Type B pancreatic cell (in vitro differentiated cells): ENCODE data around the gene PRRX1. TPM values are rescaled to one million over a fixed set of nuclear protein-coding genes. Genes with fewer than 3 reads are reported as not detected.

Experiments used
- DNase-seq: peaks from one replicate; pipeline ENCODE4 v3.0.0; 2021; ENCODE audit warnings: mixed read lengths; ENCODE audit not compliant: unreplicated experiment; ENCODE audit errors: extremely low spot score
- H3K27ac Mint-ChIP-seq: 2 replicates; pipeline ENCODE4 v1.8.0; 2021; ENCODE audit warnings: mild to moderate bottlenecking, mixed read lengths
- H3K27me3 Mint-ChIP-seq: 2 replicates; pipeline ENCODE4 v1.8.0; 2021; ENCODE audit warnings: mixed read lengths
- H3K36me3 Mint-ChIP-seq: 2 replicates; pipeline ENCODE4 v1.8.0; 2021; ENCODE audit warnings: mixed read lengths
- H3K4me1 Mint-ChIP-seq: one replicate; pipeline ENCODE4 v1.8.0; 2021; ENCODE audit warnings: mixed read lengths; ENCODE audit not compliant: unreplicated experiment
- H3K4me3 Mint-ChIP-seq: 2 replicates; pipeline ENCODE4 v1.8.0; 2021; ENCODE audit warnings: mild to moderate bottlenecking, mixed read lengths
- H3K9me3 Mint-ChIP-seq: 2 replicates; pipeline ENCODE4 v1.8.0; 2021; ENCODE audit warnings: mixed read lengths
- CTCF ChIP-seq: fragments of 200-600 bp; sonication (generic); conservative IDR thresholded peaks from 2 replicates; pipeline ENCODE4 v1.5.0; 2021; ENCODE audit warnings: antibody characterized with exemption, mild to moderate bottlenecking
- total RNA-seq: library from RNA; stranded (reverse); gene quantifications from 2 replicates; pipeline ENCODE4 v1.2.1, GENCODE V29; 2021; ENCODE audit warnings: low replicate concordance

The PRRX1 gene
- total RNA-seq, 1 donor from 2014 or later = 142 TPM

GRCh38 chr1:170716835-170717429 lies 53.0 kb downstream of the PRRX1 start:
- Mint-ChIP-seq H3K4me1 (peaks cover 7% of the 10 kb centered on the region), H3K4me3 (no peak overlapping the region), H3K27ac (no peak overlapping the region), H3K27me3 (peaks cover 4% of the 10 kb centered on the region), H3K9me3 (no peaks in the 10 kb centered on the region), H3K36me3 (peaks cover 25% of the 10 kb centered on the region)
- no peak for DNase-seq
- TF ChIP-seq CTCF = no peak

- Mint-ChIP-seq H3K36me3 (peaks cover 35% of the 10 kb centered on the region), H3K9me3 (peaks cover 9% of the 10 kb centered on the region), H3K4me3 (no peak overlapping the region), H3K27ac (no peak overlapping the region), H3K4me1 (peaks cover 7% of the 10 kb centered on the region), H3K27me3 (no peaks in the 10 kb centered on the region)
- no peak for DNase-seq
- no peak for TF ChIP-seq CTCF
These were observed 56.7 kb downstream of the PRRX1 start for GRCh38 chr1:170720661-170721060.

- peaks cover 5% of the 10 kb centered on the region for H3K4me1 Mint-ChIP-seq
- peaks cover 2% of the 10 kb centered on the region for H3K27me3 Mint-ChIP-seq
- H3K4me3 Mint-ChIP-seq = no peak overlapping the region
- no peak for DNase-seq
- H3K36me3 Mint-ChIP-seq = peaks cover 33% of the 10 kb centered on the region
- peaks cover 9% of the 10 kb centered on the region for H3K9me3 Mint-ChIP-seq
- no peak overlapping the region for H3K27ac Mint-ChIP-seq
- TF ChIP-seq CTCF = no peak
These were observed 57.7 kb downstream of the PRRX1 start for GRCh38 chr1:170721621-170722020.

- DNase-seq = no peak
- Mint-ChIP-seq H3K9me3 (peaks cover 9% of the 10 kb centered on the region), H3K4me1 (no peaks in the 10 kb centered on the region), H3K27ac (no peak overlapping the region), H3K27me3 (peaks cover 3% of the 10 kb centered on the region), H3K36me3 (peaks cover 31% of the 10 kb centered on the region), H3K4me3 (no peak overlapping the region)
- no peak for TF ChIP-seq CTCF
These were observed 59.6 kb downstream of the PRRX1 start for GRCh38 chr1:170723518-170723917.

DNA sequence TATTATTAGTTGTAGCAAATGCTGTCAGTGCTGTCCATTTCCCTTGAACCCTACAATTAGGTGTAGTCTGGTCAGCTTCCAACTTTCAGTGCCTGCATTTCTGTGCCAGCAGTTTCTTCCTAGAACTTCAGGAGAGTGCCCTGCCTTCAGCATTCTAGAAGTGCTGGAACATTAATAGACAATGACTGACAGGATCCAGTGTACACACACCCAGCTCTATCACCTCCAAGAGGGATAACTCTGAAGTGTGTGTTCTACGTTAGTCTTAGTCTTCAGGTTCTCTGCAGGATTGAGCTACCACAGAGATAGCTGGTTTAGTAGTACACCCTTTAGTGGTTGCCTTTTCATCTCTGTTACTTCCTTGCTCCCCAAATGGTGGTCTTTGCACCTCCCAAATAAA lies 61.4 kb downstream of the PRRX1 start:
- H3K4me1 Mint-ChIP-seq = peaks cover under 1% of the 10 kb centered on the region
- no peak overlapping the region for H3K4me3 Mint-ChIP-seq
- H3K27me3 Mint-ChIP-seq = peaks cover 12% of the 10 kb centered on the region
- H3K9me3 Mint-ChIP-seq = peaks cover 9% of the 10 kb centered on the region
- no peak overlapping the region for H3K27ac Mint-ChIP-seq
- DNase-seq = no peak
- H3K36me3 Mint-ChIP-seq = peaks cover 31% of the 10 kb centered on the region
- TF ChIP-seq CTCF = no peak

DNA sequence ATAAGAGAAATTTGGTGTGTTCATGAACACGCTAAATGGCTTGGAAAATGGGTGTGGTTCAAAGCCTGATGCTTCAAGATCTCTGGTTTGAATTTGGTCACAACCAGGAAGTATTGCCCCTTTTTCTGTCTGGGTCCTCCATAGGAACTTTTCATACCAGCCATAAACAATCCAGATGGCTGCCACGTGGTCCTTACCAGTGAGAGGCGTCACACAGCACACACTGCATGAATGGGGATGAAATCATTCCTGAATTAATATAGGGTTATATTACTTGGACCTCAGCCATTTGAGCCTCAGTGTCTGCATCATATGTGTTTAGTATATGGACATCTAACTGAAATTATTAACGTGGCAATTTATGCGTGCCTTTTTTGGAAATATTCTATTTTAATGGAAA lies 64.0 kb downstream of the PRRX1 start:
- no peak overlapping the region for H3K27ac Mint-ChIP-seq
- DNase-seq = no peak
- no peak overlapping the region for H3K4me3 Mint-ChIP-seq
- TF ChIP-seq CTCF = no peak
- H3K36me3 Mint-ChIP-seq = peaks cover 6% of the 10 kb centered on the region
- H3K9me3 Mint-ChIP-seq = no peaks in the 10 kb centered on the region
- H3K4me1 Mint-ChIP-seq = peaks cover 3% of the 10 kb centered on the region
- peaks cover 16% of the 10 kb centered on the region for H3K27me3 Mint-ChIP-seq
